Activated CD8-positive, alpha-beta T cell treated with anti-CD3 and anti-CD28 coated beads, Interleukin-2, amount 10 ng/mL, durations not matched to agents 7 days and 5 days (primary cell): ENCODE measurements around the gene NUP54. TPM values are rescaled to one million over a fixed set of nuclear protein-coding genes. Genes with fewer than 3 reads are reported as not detected.
A peak's percentile ranks its signal among the peaks of the same experiment; 100 is the strongest.

ENCODE experiments used
- ATAC-seq: fragments of 150-1000 bp; cut with Tn5 transposase; one replicate; pipeline ENCODE4 v1.10.0; 2021; ENCODE audit warnings: moderate library complexity
- CTCF ChIA-PET: fragments of 350-600 bp; sonication (Branson Sonifier 250); formaldehyde crosslinking; loops from one replicate; lab custom pipeline; 2021; ENCODE audit warnings: antibody characterized with exemption; lab: Charles Lee
- POLR2A ChIA-PET: fragments of 350-600 bp; sonication (Branson Sonifier 250); formaldehyde crosslinking; loops from one replicate; lab custom pipeline; 2021; ENCODE audit warnings: antibody characterized with exemption; lab: Charles Lee
- DNase-seq: peaks from one replicate; pipeline ENCODE4 v3.0.0-alpha.2; 2020
- H3K27ac Mint-ChIP-seq: one replicate; pipeline ENCODE4 v1.8.0; 2021; ENCODE audit warnings: mild to moderate bottlenecking, mixed read lengths
- H3K27me3 Mint-ChIP-seq: one replicate; pipeline ENCODE4 v1.8.0; 2021; ENCODE audit warnings: low read depth, mixed read lengths
- H3K36me3 Mint-ChIP-seq: one replicate; pipeline ENCODE4 v1.8.0; 2021; ENCODE audit warnings: low read depth, mixed read lengths
- H3K4me1 Mint-ChIP-seq: one replicate; pipeline ENCODE4 v1.8.0; 2021; ENCODE audit warnings: low read depth, mixed read lengths
- H3K4me3 Mint-ChIP-seq: one replicate; pipeline ENCODE4 v1.8.0; 2021; ENCODE audit warnings: mild to moderate bottlenecking, mixed read lengths
- H3K9me3 Mint-ChIP-seq: one replicate; pipeline ENCODE4 v1.8.0; 2022; ENCODE audit warnings: mixed read lengths; ENCODE audit not compliant: insufficient read depth
- total RNA-seq, 2 experiments: library from RNA; stranded (reverse); gene quantifications; one replicate each; pipeline ENCODE4 v1.2.3, GENCODE V29; 2021

NUP54 gene
- 10 to 100 TPM; 56.8 to 64.1 TPM for total RNA-seq

GRCh38 chr4:76148142-76148865 lies at the start of gene NUP54:
TSS of gene NUP54 (minus strand) at chr4:76148397. CDS start at chr4:76148374, 23 bp downstream.
- no peaks in the 10 kb centered on the region for H3K9me3 Mint-ChIP-seq
- peak within 1 kb of the TSS; percentile 95 for H3K4me3 Mint-ChIP-seq
- H3K27ac Mint-ChIP-seq, result peak within 1 kb of the TSS; percentile 96
- CTCF ChIA-PET, result interaction anchor here (0.7 to 2.0 kb wide), 6 partner anchors 16 to 1055 kb away, joined by 3 to 5 read pairs (median 4); no protein-coding TSS in a partner anchor
- POLR2A ChIA-PET, result interaction anchor here (0.5 to 1.5 kb wide), 6 partner anchors 13 to 549 kb away, joined by 3 to 6 read pairs (median 3); no protein-coding TSS in a partner anchor
- peaks cover 23% of the 10 kb centered on the region for H3K4me1 Mint-ChIP-seq
- ATAC-seq (peak; percentile 98), DNase-seq (peak; percentile 97)
- no peaks in the 10 kb centered on the region for H3K27me3 Mint-ChIP-seq
- H3K36me3 Mint-ChIP-seq, result peaks cover 10% of the 10 kb centered on the region

- ChIA-PET CTCF (interaction anchor here (0.6 kb wide), 1 partner anchor 18 kb away, joined by 3 read pairs; no protein-coding TSS in a partner anchor), POLR2A (no interaction called here)
- Mint-ChIP-seq H3K4me1 (peaks cover 40% of the 10 kb centered on the region), H3K4me3 (no peak overlapping the region), H3K9me3 (no peaks in the 10 kb centered on the region), H3K36me3 (peaks cover 18% of the 10 kb centered on the region), H3K27ac (no peak overlapping the region), H3K27me3 (no peaks in the 10 kb centered on the region)
- ATAC-seq, result no peak
- DNase-seq, result no peak
These were observed 49.0 kb upstream of the NUP54 start for GRCh38 chr4:76197031-76197743.

GRCh38 chr4:76196376-76196775 lies 48.2 kb upstream of the NUP54 start:
- H3K36me3 Mint-ChIP-seq, result peaks cover 23% of the 10 kb centered on the region
- DNase-seq (no peak), ATAC-seq (no peak)
- H3K4me1 Mint-ChIP-seq, result peaks cover 40% of the 10 kb centered on the region
- H3K27ac Mint-ChIP-seq, result no peak overlapping the region
- ChIA-PET CTCF (no interaction called here), POLR2A (no interaction called here)
- no peak overlapping the region for H3K4me3 Mint-ChIP-seq
- H3K9me3 Mint-ChIP-seq, result no peaks in the 10 kb centered on the region
- H3K27me3 Mint-ChIP-seq, result no peaks in the 10 kb centered on the region

DNA sequence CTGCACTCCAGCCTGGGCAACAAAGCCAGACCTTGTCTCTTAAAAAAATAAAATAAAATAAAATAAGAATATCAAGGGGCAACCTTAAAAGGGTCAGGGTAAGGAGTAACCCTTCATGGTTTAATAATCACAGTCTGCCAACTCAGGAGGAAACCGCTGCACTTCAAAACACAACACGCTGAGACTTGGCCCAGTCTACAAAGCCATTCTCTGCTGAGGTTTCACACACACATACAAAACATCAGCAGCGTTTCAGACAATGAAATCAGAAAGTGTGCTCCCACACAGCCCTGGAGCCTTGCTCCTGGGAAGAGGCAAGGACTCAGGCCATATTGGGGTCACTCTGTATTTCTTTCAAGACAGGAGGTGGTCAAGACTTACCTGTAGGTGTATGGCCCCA lies 47.1 kb upstream of the NUP54 start:
- CTCF ChIA-PET, result no interaction called here
- ATAC-seq (no peak), DNase-seq (no peak)
- POLR2A ChIA-PET, result no interaction called here
- Mint-ChIP-seq H3K4me1 (peaks cover 36% of the 10 kb centered on the region), H3K27ac (no peak overlapping the region), H3K4me3 (no peak overlapping the region), H3K9me3 (no peaks in the 10 kb centered on the region), H3K27me3 (no peaks in the 10 kb centered on the region), H3K36me3 (peaks cover 27% of the 10 kb centered on the region)

GRCh38 chr4:76194325-76194724 lies 46.1 kb upstream of the NUP54 start:
- H3K27ac Mint-ChIP-seq, result no peak overlapping the region
- POLR2A ChIA-PET, result no interaction called here
- CTCF ChIA-PET, result no interaction called here

DNA sequence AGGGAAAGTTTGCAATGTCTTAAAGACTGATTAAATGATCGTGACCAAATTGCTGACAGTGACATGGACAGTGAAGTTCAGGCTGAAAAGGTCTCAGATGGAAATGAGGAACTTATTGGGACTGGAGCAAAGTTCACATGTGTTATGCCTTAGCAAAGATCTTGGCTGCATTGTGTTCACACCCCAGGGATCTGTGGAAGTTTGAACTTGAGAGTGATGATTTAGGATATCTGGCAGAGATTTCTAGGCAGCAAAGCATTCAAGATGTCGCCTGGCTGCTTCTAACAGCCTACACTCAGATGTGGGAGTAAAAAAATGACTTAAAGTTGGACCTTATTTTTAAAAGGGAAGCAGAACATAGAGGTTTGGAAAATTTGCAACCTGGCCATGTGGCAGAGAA lies 44.0 kb upstream of the NUP54 start:
- no peaks in the 10 kb centered on the region for H3K9me3 Mint-ChIP-seq
- CTCF ChIA-PET, result no interaction called here

More at GRCh38 chr4:76194325-76194724, 46.1 kb upstream of the NUP54 start:
- peaks cover 26% of the 10 kb centered on the region for H3K4me1 Mint-ChIP-seq
- no peaks in the 10 kb centered on the region for H3K27me3 Mint-ChIP-seq
- H3K4me3 Mint-ChIP-seq, result no peak overlapping the region
- no peak for ATAC-seq
- no peak for DNase-seq
- H3K9me3 Mint-ChIP-seq, result no peaks in the 10 kb centered on the region
- H3K36me3 Mint-ChIP-seq, result peaks cover 30% of the 10 kb centered on the region

DNA sequence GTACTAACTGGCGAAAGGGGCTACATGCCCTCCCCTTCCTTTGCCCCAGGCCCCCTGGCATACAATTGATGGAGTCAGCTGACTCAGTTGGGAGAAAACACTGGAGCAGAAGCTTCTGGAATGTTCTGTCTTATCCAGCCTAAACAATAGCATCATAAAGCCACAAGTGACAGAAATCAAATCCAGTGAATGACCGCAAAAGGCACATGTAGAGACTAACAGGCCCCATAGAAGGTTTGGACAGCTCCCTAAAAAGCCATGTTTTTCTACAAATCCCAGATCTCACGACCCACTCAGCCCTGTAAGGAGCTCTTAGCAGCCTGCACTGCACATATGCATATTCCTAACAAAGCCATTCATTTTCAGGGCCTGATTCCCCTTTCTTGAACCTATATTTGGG lies 40.4 kb upstream of the NUP54 start:
- Mint-ChIP-seq H3K4me3 (no peak overlapping the region), H3K27ac (no peak overlapping the region), H3K4me1 (no peaks in the 10 kb centered on the region), H3K36me3 (peaks cover 21% of the 10 kb centered on the region), H3K9me3 (no peaks in the 10 kb centered on the region), H3K27me3 (no peaks in the 10 kb centered on the region)
- ChIA-PET CTCF (interaction anchor here (2.4 kb wide), 1 partner anchor 9 kb away, joined by 12 read pairs; no protein-coding TSS in a partner anchor), POLR2A (no interaction called here)
- no peak for ATAC-seq
- DNase-seq, result no peak

More for the DNA sequence above, 44.0 kb upstream of the NUP54 start:
- Mint-ChIP-seq H3K36me3 (peaks cover 30% of the 10 kb centered on the region), H3K27ac (no peak overlapping the region), H3K4me1 (peaks cover 6% of the 10 kb centered on the region), H3K27me3 (no peaks in the 10 kb centered on the region), H3K4me3 (no peak overlapping the region)
- ATAC-seq (no peak), DNase-seq (no peak)
- POLR2A ChIA-PET, result no interaction called here

GRCh38 chr4:76188149-76188548 lies 40.0 kb upstream of the NUP54 start:
- Mint-ChIP-seq H3K4me3 (no peak overlapping the region), H3K36me3 (peaks cover 17% of the 10 kb centered on the region), H3K27ac (no peak overlapping the region), H3K27me3 (no peaks in the 10 kb centered on the region), H3K4me1 (no peaks in the 10 kb centered on the region), H3K9me3 (no peaks in the 10 kb centered on the region)
- DNase-seq (no peak), ATAC-seq (no peak)
- ChIA-PET POLR2A (no interaction called here), CTCF (interaction anchor here (2.4 kb wide), 1 partner anchor 9 kb away, joined by 12 read pairs; no protein-coding TSS in a partner anchor)

GRCh38 chr4:76187152-76187551 lies 39.0 kb upstream of the NUP54 start:
- DNase-seq, result no peak
- no peaks in the 10 kb centered on the region for H3K4me1 Mint-ChIP-seq
- CTCF ChIA-PET, result no interaction called here
- no peak overlapping the region for H3K4me3 Mint-ChIP-seq
- ATAC-seq, result no peak
- no peaks in the 10 kb centered on the region for H3K27me3 Mint-ChIP-seq
- POLR2A ChIA-PET, result no interaction called here
- H3K9me3 Mint-ChIP-seq, result no peaks in the 10 kb centered on the region
- peaks cover 11% of the 10 kb centered on the region for H3K36me3 Mint-ChIP-seq
- no peak overlapping the region for H3K27ac Mint-ChIP-seq

DNA sequence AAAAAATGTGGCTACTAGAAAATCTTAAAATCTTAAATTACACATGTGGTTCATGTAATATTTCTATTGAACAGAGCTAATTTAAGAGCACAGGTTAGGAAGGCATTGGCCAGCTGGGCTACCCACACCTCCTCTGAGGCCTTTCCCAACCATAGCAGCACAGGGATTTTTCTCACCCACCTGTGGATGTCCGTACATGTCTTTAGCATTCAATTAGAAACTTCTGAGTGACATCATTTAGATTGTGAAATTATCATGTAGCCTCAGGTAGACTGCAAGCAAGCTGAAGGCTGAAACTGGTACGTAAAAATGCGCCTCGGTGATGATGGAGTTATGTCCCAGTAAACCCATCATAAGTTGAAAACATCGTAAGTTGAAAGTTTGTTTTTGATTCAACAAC lies 34.3 kb upstream of the NUP54 start:
- no peak for ATAC-seq

GRCh38 chr4:76179398-76180318 lies 31.5 kb upstream of the NUP54 start:
- Mint-ChIP-seq H3K36me3 (peaks cover 2% of the 10 kb centered on the region), H3K4me1 (no peaks in the 10 kb centered on the region), H3K4me3 (no peak overlapping the region), H3K27me3 (no peaks in the 10 kb centered on the region), H3K9me3 (no peaks in the 10 kb centered on the region), H3K27ac (no peak overlapping the region)
- ChIA-PET POLR2A (interaction anchor here (0.5 to 0.6 kb wide), 3 partner anchors 538 to 972 kb away, joined by 3 to 5 read pairs (median 3); no protein-coding TSS in a partner anchor), CTCF (interaction anchor here (0.5 to 7.4 kb wide), 53 partner anchors 9 to 785 kb away, joined by 3 to 130 read pairs (median 4); partner anchors contain the start of genes NUP54 and STBD1)
- ATAC-seq, result peak; percentile 95
- DNase-seq, result peak; percentile 85

More for the DNA sequence above, 34.3 kb upstream of the NUP54 start:
- no peaks in the 10 kb centered on the region for H3K4me1 Mint-ChIP-seq
- no peak overlapping the region for H3K27ac Mint-ChIP-seq
- POLR2A ChIA-PET, result no interaction called here
- H3K27me3 Mint-ChIP-seq, result no peaks in the 10 kb centered on the region
- no peak overlapping the region for H3K4me3 Mint-ChIP-seq
- no peaks in the 10 kb centered on the region for H3K9me3 Mint-ChIP-seq
- CTCF ChIA-PET, result interaction anchor here (3.0 kb wide), 1 partner anchor 195 kb away, joined by 20 read pairs; no protein-coding TSS in a partner anchor
- no peak for DNase-seq
- no peaks in the 10 kb centered on the region for H3K36me3 Mint-ChIP-seq
